ENCODE data around the gene TMEM18.

DNA sequence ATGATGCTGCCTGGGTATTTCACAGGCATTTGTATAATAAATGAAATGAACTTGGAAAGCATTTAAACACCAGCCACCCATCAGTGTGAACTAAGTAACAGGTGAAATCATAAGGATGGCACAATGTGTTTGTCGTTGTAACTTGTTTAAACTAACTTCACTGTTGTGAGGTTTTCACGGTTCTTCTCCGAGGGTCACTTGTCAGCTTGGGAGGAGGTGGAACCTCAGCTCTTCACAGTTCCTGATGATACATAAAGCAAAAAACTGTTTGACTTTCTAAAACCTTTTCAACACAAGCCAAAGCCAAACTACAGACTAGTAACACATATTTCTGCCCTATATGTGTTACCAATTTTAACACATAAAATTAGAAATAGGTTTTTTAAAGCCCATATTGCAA is 13.1 kb downstream of the TMEM18 start:
- TF ChIP-seq, protein P1, sequence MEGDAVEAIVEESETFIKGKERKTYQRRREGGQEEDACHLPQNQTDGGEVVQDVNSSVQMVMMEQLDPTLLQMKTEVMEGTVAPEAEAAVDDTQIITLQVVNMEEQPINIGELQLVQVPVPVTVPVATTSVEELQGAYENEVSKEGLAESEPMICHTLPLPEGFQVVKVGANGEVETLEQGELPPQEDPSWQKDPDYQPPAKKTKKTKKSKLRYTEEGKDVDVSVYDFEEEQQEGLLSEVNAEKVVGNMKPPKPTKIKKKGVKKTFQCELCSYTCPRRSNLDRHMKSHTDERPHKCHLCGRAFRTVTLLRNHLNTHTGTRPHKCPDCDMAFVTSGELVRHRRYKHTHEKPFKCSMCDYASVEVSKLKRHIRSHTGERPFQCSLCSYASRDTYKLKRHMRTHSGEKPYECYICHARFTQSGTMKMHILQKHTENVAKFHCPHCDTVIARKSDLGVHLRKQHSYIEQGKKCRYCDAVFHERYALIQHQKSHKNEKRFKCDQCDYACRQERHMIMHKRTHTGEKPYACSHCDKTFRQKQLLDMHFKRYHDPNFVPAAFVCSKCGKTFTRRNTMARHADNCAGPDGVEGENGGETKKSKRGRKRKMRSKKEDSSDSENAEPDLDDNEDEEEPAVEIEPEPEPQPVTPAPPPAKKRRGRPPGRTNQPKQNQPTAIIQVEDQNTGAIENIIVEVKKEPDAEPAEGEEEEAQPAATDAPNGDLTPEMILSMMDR (IDR thresholded peaks at IDR 0.05): no peak
- TF ChIP-seq POLR2A (IDR thresholded peaks at IDR 0.05): no peak

Data from heart left ventricle (tissue), 13 donors.